Sigmoid colon (tissue), 7 donors: ENCODE results near the gene DGLUCY. TPM values are rescaled to one million over a fixed set of nuclear protein-coding genes. Genes with fewer than 3 reads are reported as not detected.
"Not testable (repeated sequence)": the region's sequence is repeated elsewhere in the genome, so short reads cannot be mapped to it uniquely, and the experiment has no call there.

ENCODE experiments used
- DNase-seq: peaks from one replicate; pipeline ENCODE4 v3.0.0-alpha.2; 2019
- H3K27ac ChIP-seq, 4 donors: fragments of 200-600 bp; sonication (generic); one replicate each; pipeline ENCODE4 v1.5.1; 2016 to 2019; ENCODE audit warnings: mild to moderate bottlenecking in 1 of 4
- H3K27me3 ChIP-seq, 3 donors: fragments of 200-600 bp; sonication (generic); one replicate each; pipeline ENCODE4 v1.5.1; 2019; ENCODE audit warnings: mild to moderate bottlenecking in 1 of 3
- H3K36me3 ChIP-seq, 4 donors: fragments of 200-600 bp; sonication (generic); one replicate each; pipeline ENCODE4 v1.5.1; 2016 to 2019
- H3K4me1 ChIP-seq, 4 donors: fragments of 200-600 bp; sonication (generic); one replicate each; pipeline ENCODE4 v1.5.1; 2017 to 2019
- H3K4me3 ChIP-seq, 4 donors: fragments of 200-600 bp; sonication (generic); one replicate each; pipeline ENCODE4 v1.5.1; 2017 to 2019; ENCODE audit warnings: mild to moderate bottlenecking in 2 of 4, moderate library complexity in 1 of 4
- H3K9me3 ChIP-seq, 4 donors: fragments of 200-600 bp in 3 of 4; sonication (generic) in 3 of 4; one replicate each; pipeline versions ENCODE4 v1.5.1 to v1.6.1; 2013 to 2019
- CTCF ChIP-seq, 4 experiments: fragments of 450-650 bp in 3 of 4; fragments of 200-600 bp in 1 of 4; IDR thresholded peaks; one replicate each; pipeline ENCODE4 v1.5.1; 2016 to 2019; ENCODE audit warnings: antibody characterized with exemption in 4 of 4, mild to moderate bottlenecking in 3 of 4, moderate library complexity in 2 of 4
- EP300 ChIP-seq, 4 donors: sonication (generic); formaldehyde crosslinking; IDR thresholded peaks; one replicate each; pipeline ENCODE4 v1.6.1; 2017; ENCODE audit warnings: antibody characterized with exemption in 4 of 4
- POLR2A ChIP-seq, 2 donors: fragments of 450-650 bp; IDR thresholded peaks; one replicate each; pipeline ENCODE4 v1.6.1; 2016; ENCODE audit warnings: antibody characterized with exemption in 2 of 2, mild to moderate bottlenecking in 2 of 2, moderate library complexity in 2 of 2
- POLR2AphosphoS5 ChIP-seq, 4 donors: sonication (generic); formaldehyde crosslinking; IDR thresholded peaks; one replicate each; pipeline ENCODE4 v1.6.1; 2017; ENCODE audit warnings: antibody characterized with exemption in 4 of 4
- WGBS, 2 donors: extraction: QIAGEN DNeasy Blood & Tissue Kit; methylation state at CpG; one replicate each; pipeline ENCODE4 v1.1.7; 2013; 5-methylcytosine and 5-hydroxymethylcytosine counted together
- intact Hi-C: fragments of 100-400 bp; cut with DNase I; formaldehyde crosslinking; loops from one replicate; pipeline ENCODE4 v1.15.1; 2023
- polyA plus RNA-seq, 3 donors: library from polyadenylated mRNA; stranded (reverse); fragments of 200-250 nt; gene quantifications; one replicate each; pipeline ENCODE4 v1.2.3, GENCODE V29; 2013
- total RNA-seq, 4 donors: library from RNA; depleted of rRNA; stranded (reverse); fragments of >200 nt; gene quantifications; one replicate each; pipeline ENCODE4 v1.1.0, GENCODE V29; 2016
- donor health status: healthy with polysubstance abuse.
- donor health status: Bipolar disorder and iron deficiency.
- donor health status: healthy.

Gene DGLUCY
- total and polyA plus RNA-seq, 7 donors, result 14.4 to 99.4 (median 49.8) TPM

GRCh38 chr14:91197631-91198030 lies 83.8 kb downstream of the DGLUCY start:
- DNase-seq, result no peak
- Histone ChIP-seq H3K36me3 (peaks cover 13 to 82% (median 39%) of the 10 kb centered on the region in 4 donors), H3K4me1 (no peaks in the 10 kb centered on the region), H3K27me3 (no peaks in the 10 kb centered on the region), H3K9me3 (no peaks in the 10 kb centered on the region), H3K27ac (no peak overlapping the region), H3K4me3 (no peak overlapping the region)
- no peak for TF ChIP-seq EP300 (IDR thresholded peaks at IDR 0.05)
- TF ChIP-seq POLR2A (IDR thresholded peaks at IDR 0.05), result no peak
- no peak for TF ChIP-seq CTCF (IDR thresholded peaks at IDR 0.05)
- no peak for TF ChIP-seq POLR2AphosphoS5 (IDR thresholded peaks at IDR 0.05)
- intact Hi-C loops, result no loop called here

- peak; percentile 11 for DNase-seq
- H3K4me1 ChIP-seq, intact Hi-C loops, H3K27me3 ChIP-seq, H3K27ac ChIP-seq, H3K9me3 ChIP-seq, H3K4me3 ChIP-seq: not testable (repeated sequence)
- H3K36me3 ChIP-seq, result peaks cover 21 to 96% (median 49%) of the 10 kb centered on the region in 4 donors
- whole genome bisulfite sequencing, 2 donors, result 95 to 97% methylated on average over 6 of the region's 6 CpGs
Observed at GRCh38 chr14:91200802-91201201, 86.9 kb downstream of the DGLUCY start.

- Histone ChIP-seq H3K4me3 (no peak overlapping the region), H3K9me3 (no peaks in the 10 kb centered on the region), H3K36me3 (peaks cover 14 to 94% (median 51%) of the 10 kb centered on the region in 4 donors), H3K4me1 (no peaks in the 10 kb centered on the region), H3K27me3 (no peaks in the 10 kb centered on the region), H3K27ac (peak overlapping the region in 1 of 4 donors; percentile 4)
- intact Hi-C loops, result no loop called here
- no peak for TF ChIP-seq EP300 (IDR thresholded peaks at IDR 0.05)
- no peak for TF ChIP-seq POLR2AphosphoS5 (IDR thresholded peaks at IDR 0.05)
- no peak for TF ChIP-seq CTCF (IDR thresholded peaks at IDR 0.05)
- no peak for TF ChIP-seq POLR2A (IDR thresholded peaks at IDR 0.05)
- WGBS, 2 donors, result 81 to 85% methylated on average over 15 of the region's 15 CpGs
- DNase-seq, result peak; percentile 68
Observed at GRCh38 chr14:91202234-91202974, 88.5 kb downstream of the DGLUCY start.

GRCh38 chr14:91204657-91205056 lies 90.8 kb downstream of the DGLUCY start:
- WGBS, 2 donors, result 98% methylated on average over 14 of the region's 14 CpGs
- Histone ChIP-seq H3K36me3 (peaks cover 12 to 95% (median 50%) of the 10 kb centered on the region in 4 donors), H3K27me3 (no peaks in the 10 kb centered on the region), H3K27ac (no peak overlapping the region), H3K4me1 (no peaks in the 10 kb centered on the region), H3K4me3 (no peak overlapping the region), H3K9me3 (no peaks in the 10 kb centered on the region)
- no peak for TF ChIP-seq POLR2AphosphoS5 (IDR thresholded peaks at IDR 0.05)
- no peak for TF ChIP-seq POLR2A (IDR thresholded peaks at IDR 0.05)
- no peak for TF ChIP-seq EP300 (IDR thresholded peaks at IDR 0.05)
- TF ChIP-seq CTCF (IDR thresholded peaks at IDR 0.05), result no peak
- DNase-seq, result peak; percentile 52
- intact Hi-C loops, result no loop called here

- Histone ChIP-seq H3K36me3 (peaks cover 9 to 95% (median 49%) of the 10 kb centered on the region in 4 donors), H3K27ac (no peak overlapping the region), H3K4me1 (no peaks in the 10 kb centered on the region), H3K4me3 (no peak overlapping the region), H3K9me3 (no peaks in the 10 kb centered on the region), H3K27me3 (no peaks in the 10 kb centered on the region)
- peak; percentile 34 for DNase-seq
- TF ChIP-seq CTCF (IDR thresholded peaks at IDR 0.05) (no peak), POLR2A (IDR thresholded peaks at IDR 0.05) (no peak), POLR2AphosphoS5 (IDR thresholded peaks at IDR 0.05) (no peak), EP300 (IDR thresholded peaks at IDR 0.05) (no peak)
- 84 to 86% methylated on average over 7 of the region's 7 CpGs for WGBS, 2 donors
- intact Hi-C loops, result no loop called here
Observed at GRCh38 chr14:91205459-91205858, 91.6 kb downstream of the DGLUCY start.
